ENCODE measurements around the gene AQP1. TPM values are rescaled to one million over a fixed set of nuclear protein-coding genes. Genes with fewer than 3 reads are reported as not detected.
A peak's percentile ranks its signal among the peaks of the same experiment; 100 is the strongest.

Gene AQP1
- polyA plus RNA-seq, 2 donors: 28.9 to 49.8 TPM

- Histone ChIP-seq H3K4me3 (ENCODE audit: low read depth in 1 of 2, low read length in 2 of 2) (no peak overlapping the region), H3K27ac (ENCODE audit: low read depth in 2 of 2, low read length in 1 of 2) (no peak overlapping the region), H3K36me3 (ENCODE audit: control insufficient read depth in 2 of 2, insufficient read depth in 2 of 2, low read length in 1 of 2) (no peaks in the 10 kb centered on the region), H3K4me1 (ENCODE audit: control insufficient read depth in 2 of 2, insufficient read depth in 2 of 2, low read length in 1 of 2) (peaks cover 0 to 12% of the 10 kb centered on the region in 2 donors), H3K27me3 (ENCODE audit: control insufficient read depth in 1 of 2, insufficient read depth in 2 of 2, low read length in 2 of 2) (no peaks in the 10 kb centered on the region), H3K9me3 (ENCODE audit: control insufficient read depth in 2 of 2, insufficient read depth in 1 of 2, low read depth in 1 of 2, low read length in 1 of 2) (no peaks in the 10 kb centered on the region)
- 88 to 89% methylated on average over 14 of the region's 14 CpGs for WGBS, 2 donors
These were observed 16.6 kb upstream of the AQP1 start for GRCh38 chr7:30894866-30895605.

GRCh38 chr7:30896036-30896435 is 15.6 kb upstream of the AQP1 start:
- Histone ChIP-seq H3K27ac (ENCODE audit: low read depth in 2 of 2, low read length in 1 of 2) (no peak overlapping the region), H3K27me3 (ENCODE audit: control insufficient read depth in 1 of 2, insufficient read depth in 2 of 2, low read length in 2 of 2) (no peaks in the 10 kb centered on the region), H3K9me3 (ENCODE audit: control insufficient read depth in 2 of 2, insufficient read depth in 1 of 2, low read depth in 1 of 2, low read length in 1 of 2) (no peaks in the 10 kb centered on the region), H3K4me3 (ENCODE audit: low read depth in 1 of 2, low read length in 2 of 2) (no peak overlapping the region), H3K36me3 (ENCODE audit: control insufficient read depth in 2 of 2, insufficient read depth in 2 of 2, low read length in 1 of 2) (no peaks in the 10 kb centered on the region), H3K4me1 (ENCODE audit: control insufficient read depth in 2 of 2, insufficient read depth in 2 of 2, low read length in 1 of 2) (peaks cover 0 to 12% of the 10 kb centered on the region in 2 donors)
- WGBS, 2 donors: 68 to 84% methylated on average over 9 of the region's 9 CpGs

- Histone ChIP-seq H3K4me1 (ENCODE audit: control insufficient read depth in 2 of 2, insufficient read depth in 2 of 2, low read length in 1 of 2) (peaks cover 0 to 12% of the 10 kb centered on the region in 2 donors), H3K36me3 (ENCODE audit: control insufficient read depth in 2 of 2, insufficient read depth in 2 of 2, low read length in 1 of 2) (no peaks in the 10 kb centered on the region), H3K4me3 (ENCODE audit: low read depth in 1 of 2, low read length in 2 of 2) (no peak overlapping the region), H3K27ac (ENCODE audit: low read depth in 2 of 2, low read length in 1 of 2) (no peak overlapping the region), H3K27me3 (ENCODE audit: control insufficient read depth in 1 of 2, insufficient read depth in 2 of 2, low read length in 2 of 2) (no peaks in the 10 kb centered on the region), H3K9me3 (ENCODE audit: control insufficient read depth in 2 of 2, insufficient read depth in 1 of 2, low read depth in 1 of 2, low read length in 1 of 2) (no peaks in the 10 kb centered on the region)
- 33 to 35% methylated on average over 13 of the region's 13 CpGs for WGBS, 2 donors
These were observed 14.6 kb upstream of the AQP1 start for GRCh38 chr7:30896783-30897637.

GRCh38 chr7:30897770-30898169 is 13.9 kb upstream of the AQP1 start:
- H3K9me3 ChIP-seq (ENCODE audit: control insufficient read depth in 2 of 2, insufficient read depth in 1 of 2, low read depth in 1 of 2, low read length in 1 of 2): no peaks in the 10 kb centered on the region
- no peak overlapping the region for H3K27ac ChIP-seq (ENCODE audit: low read depth in 2 of 2, low read length in 1 of 2)
- H3K36me3 ChIP-seq (ENCODE audit: control insufficient read depth in 2 of 2, insufficient read depth in 2 of 2, low read length in 1 of 2): no peaks in the 10 kb centered on the region
- no peak overlapping the region for H3K4me3 ChIP-seq (ENCODE audit: low read depth in 1 of 2, low read length in 2 of 2)
- H3K27me3 ChIP-seq (ENCODE audit: control insufficient read depth in 1 of 2, insufficient read depth in 2 of 2, low read length in 2 of 2): no peaks in the 10 kb centered on the region
- H3K4me1 ChIP-seq (ENCODE audit: control insufficient read depth in 2 of 2, insufficient read depth in 2 of 2, low read length in 1 of 2): peaks cover 0 to 12% of the 10 kb centered on the region in 2 donors
- 64 to 79% methylated on average over 2 of the region's 2 CpGs for WGBS, 2 donors

GRCh38 chr7:30898411-30898810 is 13.2 kb upstream of the AQP1 start:
- no peaks in the 10 kb centered on the region for H3K27me3 ChIP-seq (ENCODE audit: control insufficient read depth in 1 of 2, insufficient read depth in 2 of 2, low read length in 2 of 2)
- H3K4me1 ChIP-seq (ENCODE audit: control insufficient read depth in 2 of 2, insufficient read depth in 2 of 2, low read length in 1 of 2): peaks cover 0 to 12% of the 10 kb centered on the region in 2 donors
- no peak overlapping the region for H3K4me3 ChIP-seq (ENCODE audit: low read depth in 1 of 2, low read length in 2 of 2)
- H3K36me3 ChIP-seq (ENCODE audit: control insufficient read depth in 2 of 2, insufficient read depth in 2 of 2, low read length in 1 of 2): no peaks in the 10 kb centered on the region
- no peak overlapping the region for H3K27ac ChIP-seq (ENCODE audit: low read depth in 2 of 2, low read length in 1 of 2)
- 67 to 80% methylated on average over 12 of the region's 12 CpGs for WGBS, 2 donors
- H3K9me3 ChIP-seq (ENCODE audit: control insufficient read depth in 2 of 2, insufficient read depth in 1 of 2, low read depth in 1 of 2, low read length in 1 of 2): no peaks in the 10 kb centered on the region

- Histone ChIP-seq H3K27ac (ENCODE audit: low read depth in 2 of 2, low read length in 1 of 2) (no peak overlapping the region), H3K36me3 (ENCODE audit: control insufficient read depth in 2 of 2, insufficient read depth in 2 of 2, low read length in 1 of 2) (no peaks in the 10 kb centered on the region), H3K4me1 (ENCODE audit: control insufficient read depth in 2 of 2, insufficient read depth in 2 of 2, low read length in 1 of 2) (peaks cover 0 to 11% of the 10 kb centered on the region in 2 donors), H3K9me3 (ENCODE audit: control insufficient read depth in 2 of 2, insufficient read depth in 1 of 2, low read depth in 1 of 2, low read length in 1 of 2) (no peaks in the 10 kb centered on the region), H3K4me3 (ENCODE audit: low read depth in 1 of 2, low read length in 2 of 2) (no peak overlapping the region), H3K27me3 (ENCODE audit: control insufficient read depth in 1 of 2, insufficient read depth in 2 of 2, low read length in 2 of 2) (no peaks in the 10 kb centered on the region)
- 98% methylated on average over 7 of the region's 7 CpGs for WGBS, 2 donors
These were observed 12.6 kb upstream of the AQP1 start for GRCh38 chr7:30899066-30899465.

GRCh38 chr7:30899630-30900029 is 12.0 kb upstream of the AQP1 start:
- no peaks in the 10 kb centered on the region for H3K9me3 ChIP-seq (ENCODE audit: control insufficient read depth in 2 of 2, insufficient read depth in 1 of 2, low read depth in 1 of 2, low read length in 1 of 2)
- 48 to 58% methylated on average over 6 of the region's 6 CpGs for WGBS, 2 donors
- no peaks in the 10 kb centered on the region for H3K27me3 ChIP-seq (ENCODE audit: control insufficient read depth in 1 of 2, insufficient read depth in 2 of 2, low read length in 2 of 2)
- peaks cover 5 to 10% of the 10 kb centered on the region in 2 donors for H3K4me1 ChIP-seq (ENCODE audit: control insufficient read depth in 2 of 2, insufficient read depth in 2 of 2, low read length in 1 of 2)
- no peaks in the 10 kb centered on the region for H3K36me3 ChIP-seq (ENCODE audit: control insufficient read depth in 2 of 2, insufficient read depth in 2 of 2, low read length in 1 of 2)
- peak overlapping the region; percentile 24 to 51 for H3K27ac ChIP-seq (ENCODE audit: low read depth in 2 of 2, low read length in 1 of 2)
- no peak overlapping the region for H3K4me3 ChIP-seq (ENCODE audit: low read depth in 1 of 2, low read length in 2 of 2)

GRCh38 chr7:30900053-30900452 is 11.6 kb upstream of the AQP1 start:
- no peaks in the 10 kb centered on the region for H3K27me3 ChIP-seq (ENCODE audit: control insufficient read depth in 1 of 2, insufficient read depth in 2 of 2, low read length in 2 of 2)
- H3K4me3 ChIP-seq (ENCODE audit: low read depth in 1 of 2, low read length in 2 of 2): no peak overlapping the region
- WGBS, 2 donors: 58 to 71% methylated on average over 9 of the region's 9 CpGs
- H3K9me3 ChIP-seq (ENCODE audit: control insufficient read depth in 2 of 2, insufficient read depth in 1 of 2, low read depth in 1 of 2, low read length in 1 of 2): no peaks in the 10 kb centered on the region
- peak overlapping the region in 1 of 2 donors; percentile 61 for H3K27ac ChIP-seq (ENCODE audit: low read depth in 2 of 2, low read length in 1 of 2)
- peaks cover 9 to 12% of the 10 kb centered on the region in 2 donors for H3K4me1 ChIP-seq (ENCODE audit: control insufficient read depth in 2 of 2, insufficient read depth in 2 of 2, low read length in 1 of 2)
- no peaks in the 10 kb centered on the region for H3K36me3 ChIP-seq (ENCODE audit: control insufficient read depth in 2 of 2, insufficient read depth in 2 of 2, low read length in 1 of 2)

- no peak overlapping the region for H3K4me3 ChIP-seq (ENCODE audit: low read depth in 1 of 2, low read length in 2 of 2)
- peak overlapping the region; percentile 1 to 61 for H3K27ac ChIP-seq (ENCODE audit: low read depth in 2 of 2, low read length in 1 of 2)
- no peaks in the 10 kb centered on the region for H3K27me3 ChIP-seq (ENCODE audit: control insufficient read depth in 1 of 2, insufficient read depth in 2 of 2, low read length in 2 of 2)
- H3K9me3 ChIP-seq (ENCODE audit: control insufficient read depth in 2 of 2, insufficient read depth in 1 of 2, low read depth in 1 of 2, low read length in 1 of 2): no peaks in the 10 kb centered on the region
- H3K36me3 ChIP-seq (ENCODE audit: control insufficient read depth in 2 of 2, insufficient read depth in 2 of 2, low read length in 1 of 2): no peaks in the 10 kb centered on the region
- 70 to 84% methylated on average over 11 of the region's 11 CpGs for WGBS, 2 donors
- peaks cover 13 to 19% of the 10 kb centered on the region in 2 donors for H3K4me1 ChIP-seq (ENCODE audit: control insufficient read depth in 2 of 2, insufficient read depth in 2 of 2, low read length in 1 of 2)
These were observed 10.8 kb upstream of the AQP1 start for GRCh38 chr7:30900803-30901362.

Measured in esophagus (tissue), 2 donors.